Loucy (cell line): ENCODE results near the gene TTYH2.

Experiments used
- H2AFZ ChIP-seq: fragments of 200-600 bp; sonication (generic); 2 replicates; pipeline ENCODE4 v1.6.0; 2016; ENCODE audit warnings: antibody characterized with exemption, mild to moderate bottlenecking, low read length, moderate library complexity
- H3F3A ChIP-seq: fragments of 200-600 bp; 2 replicates; pipeline ENCODE4 v1.6.0; 2016; ENCODE audit warnings: antibody characterized with exemption, low read depth, mild to moderate bottlenecking
- H3K27me3 ChIP-seq: fragments of 200-600 bp; sonication (generic); 2 replicates; pipeline ENCODE4 v1.6.1; 2014; ENCODE audit warnings: low read length, mild to moderate bottlenecking; ENCODE audit not compliant: insufficient read depth, poor library complexity, severe bottlenecking
- H3K36me3 ChIP-seq: fragments of 200-600 bp; sonication (generic); 2 replicates; pipeline ENCODE4 v1.6.1; 2016; ENCODE audit warnings: low read length; ENCODE audit not compliant: insufficient read depth
- H3K4me1 ChIP-seq: fragments of 200-600 bp; sonication (generic); 2 replicates; pipeline ENCODE4 v1.5.1; 2014; ENCODE audit warnings: low read length, mild to moderate bottlenecking; ENCODE audit not compliant: insufficient read depth, poor library complexity, severe bottlenecking
- H3K4me2 ChIP-seq: fragments of 200-600 bp; sonication (generic); 2 replicates; pipeline ENCODE4 v1.6.0; 2014; ENCODE audit warnings: antibody characterized with exemption, low read length, low read depth, mild to moderate bottlenecking; ENCODE audit not compliant: poor library complexity, severe bottlenecking
- H3K4me3 ChIP-seq: fragments of 200-600 bp; sonication (generic); 2 replicates; pipeline ENCODE4 v1.5.1; 2014; ENCODE audit warnings: low read length, mild to moderate bottlenecking, mixed read lengths; ENCODE audit not compliant: poor library complexity, severe bottlenecking
- H3K79me2 ChIP-seq: fragments of 200-600 bp; sonication (generic); 2 replicates; pipeline ENCODE4 v1.6.1; 2014; ENCODE audit warnings: low read length; ENCODE audit not compliant: insufficient read depth
- H3K9ac ChIP-seq: fragments of 200-600 bp; sonication (generic); 2 replicates; pipeline ENCODE4 v1.6.0; 2014; ENCODE audit warnings: mild to moderate bottlenecking, low read depth, low read length, moderate library complexity; ENCODE audit not compliant: poor library complexity, severe bottlenecking
- H3K9me2 ChIP-seq: fragments of 200-600 bp; sonication (generic); replicated peaks from 2 replicates; pipeline ENCODE4 v1.6.1; 2016; ENCODE audit warnings: low read depth, low read length, mixed read lengths
- H3K9me3 ChIP-seq: fragments of 200-600 bp; sonication (generic); 2 replicates; pipeline ENCODE4 v1.6.1; 2014; ENCODE audit warnings: mild to moderate bottlenecking, antibody characterized with exemption, low read length, low read depth; ENCODE audit not compliant: insufficient read depth
- H4K20me1 ChIP-seq: fragments of 200-600 bp; sonication (generic); 2 replicates; pipeline ENCODE4 v1.6.0; 2014; ENCODE audit warnings: antibody characterized with exemption, low read length, mild to moderate bottlenecking; ENCODE audit not compliant: insufficient read depth, poor library complexity, severe bottlenecking
- EZH2phosphoT487 ChIP-seq: fragments of 200-600 bp; IDR thresholded peaks from 2 replicates; pipeline ENCODE4 v1.6.1; 2018; ENCODE audit warnings: antibody characterized with exemption, mild to moderate bottlenecking, moderate library complexity, borderline replicate concordance
- TF ChIP-seq, protein P1 (sequence below): fragments of 200-600 bp; sonication (generic); conservative IDR thresholded peaks from 2 replicates; pipeline ENCODE4 v1.5.1; 2014; ENCODE audit warnings: mild to moderate bottlenecking, antibody characterized with exemption, low read length

TTYH2 gene

DNA sequence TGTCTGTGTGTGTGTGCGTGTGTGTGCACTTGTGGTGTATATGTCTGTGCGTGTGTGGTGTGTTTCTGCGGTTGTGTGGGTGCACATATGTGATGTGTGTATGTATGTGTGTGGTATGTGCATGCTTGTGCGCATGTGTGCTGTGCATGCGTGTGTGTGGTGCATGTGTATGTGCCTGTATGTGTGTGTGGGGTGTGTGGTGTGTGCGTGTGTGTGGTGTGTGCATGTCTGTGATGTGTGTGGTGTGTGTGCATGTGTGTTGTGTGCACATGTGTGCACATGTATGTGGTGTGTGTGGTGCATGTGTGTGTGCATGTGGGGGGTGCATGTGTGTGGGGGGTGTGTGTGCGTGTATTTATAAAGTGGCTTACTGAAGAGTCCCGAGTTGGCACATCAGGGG is 37.7 kb downstream of the TTYH2 start:
- H4K20me1 ChIP-seq: no peaks in the 10 kb centered on the region
- TF ChIP-seq EZH2phosphoT487: no peak
- TF ChIP-seq, protein P1, sequence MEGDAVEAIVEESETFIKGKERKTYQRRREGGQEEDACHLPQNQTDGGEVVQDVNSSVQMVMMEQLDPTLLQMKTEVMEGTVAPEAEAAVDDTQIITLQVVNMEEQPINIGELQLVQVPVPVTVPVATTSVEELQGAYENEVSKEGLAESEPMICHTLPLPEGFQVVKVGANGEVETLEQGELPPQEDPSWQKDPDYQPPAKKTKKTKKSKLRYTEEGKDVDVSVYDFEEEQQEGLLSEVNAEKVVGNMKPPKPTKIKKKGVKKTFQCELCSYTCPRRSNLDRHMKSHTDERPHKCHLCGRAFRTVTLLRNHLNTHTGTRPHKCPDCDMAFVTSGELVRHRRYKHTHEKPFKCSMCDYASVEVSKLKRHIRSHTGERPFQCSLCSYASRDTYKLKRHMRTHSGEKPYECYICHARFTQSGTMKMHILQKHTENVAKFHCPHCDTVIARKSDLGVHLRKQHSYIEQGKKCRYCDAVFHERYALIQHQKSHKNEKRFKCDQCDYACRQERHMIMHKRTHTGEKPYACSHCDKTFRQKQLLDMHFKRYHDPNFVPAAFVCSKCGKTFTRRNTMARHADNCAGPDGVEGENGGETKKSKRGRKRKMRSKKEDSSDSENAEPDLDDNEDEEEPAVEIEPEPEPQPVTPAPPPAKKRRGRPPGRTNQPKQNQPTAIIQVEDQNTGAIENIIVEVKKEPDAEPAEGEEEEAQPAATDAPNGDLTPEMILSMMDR: no peak
- H3F3A ChIP-seq: no peaks in the 10 kb centered on the region
- no peak overlapping the region for H3K4me2 ChIP-seq
- H3K9ac ChIP-seq: no peak overlapping the region
- H3K9me3 ChIP-seq: no peaks in the 10 kb centered on the region
- no peaks in the 10 kb centered on the region for H3K4me1 ChIP-seq
- no peaks in the 10 kb centered on the region for H3K9me2 ChIP-seq
- H3K4me3 ChIP-seq: no peak overlapping the region
- no peaks in the 10 kb centered on the region for H3K79me2 ChIP-seq
- no peak overlapping the region for H2AFZ ChIP-seq
- no peaks in the 10 kb centered on the region for H3K36me3 ChIP-seq
- H3K27me3 ChIP-seq: no peaks in the 10 kb centered on the region

DNA sequence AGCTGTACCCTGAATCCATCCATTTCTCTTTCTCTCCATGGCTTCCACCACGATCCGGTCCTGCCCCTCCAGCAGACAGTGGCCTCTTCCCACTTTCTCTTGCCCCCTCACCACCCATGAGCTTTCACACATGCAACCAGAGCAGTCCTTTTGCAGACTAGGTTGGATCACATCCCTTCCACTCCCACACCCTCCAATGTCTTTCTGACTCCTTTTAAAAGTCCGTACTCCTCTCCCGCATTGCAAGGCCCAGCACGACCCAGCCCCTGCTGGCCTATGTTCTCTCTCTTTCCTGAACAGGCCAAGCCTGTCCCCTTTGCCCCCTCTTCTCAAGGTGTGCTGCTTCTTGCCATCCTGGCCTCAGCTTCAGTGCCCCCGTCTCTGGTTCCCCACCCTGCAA is 38.2 kb downstream of the TTYH2 start:
- H3F3A ChIP-seq: no peaks in the 10 kb centered on the region
- H3K27me3 ChIP-seq: no peaks in the 10 kb centered on the region
- no peak overlapping the region for H3K4me3 ChIP-seq
- H3K9me3 ChIP-seq: no peaks in the 10 kb centered on the region
- H3K4me1 ChIP-seq: no peaks in the 10 kb centered on the region
- H3K36me3 ChIP-seq: no peaks in the 10 kb centered on the region
- H3K79me2 ChIP-seq: no peaks in the 10 kb centered on the region
- no peak overlapping the region for H2AFZ ChIP-seq
- no peaks in the 10 kb centered on the region for H4K20me1 ChIP-seq
- H3K9ac ChIP-seq: no peak overlapping the region
- H3K9me2 ChIP-seq: no peaks in the 10 kb centered on the region
- no peak overlapping the region for H3K4me2 ChIP-seq
- no peak for TF ChIP-seq EZH2phosphoT487
- TF ChIP-seq, protein P1: no peak

DNA sequence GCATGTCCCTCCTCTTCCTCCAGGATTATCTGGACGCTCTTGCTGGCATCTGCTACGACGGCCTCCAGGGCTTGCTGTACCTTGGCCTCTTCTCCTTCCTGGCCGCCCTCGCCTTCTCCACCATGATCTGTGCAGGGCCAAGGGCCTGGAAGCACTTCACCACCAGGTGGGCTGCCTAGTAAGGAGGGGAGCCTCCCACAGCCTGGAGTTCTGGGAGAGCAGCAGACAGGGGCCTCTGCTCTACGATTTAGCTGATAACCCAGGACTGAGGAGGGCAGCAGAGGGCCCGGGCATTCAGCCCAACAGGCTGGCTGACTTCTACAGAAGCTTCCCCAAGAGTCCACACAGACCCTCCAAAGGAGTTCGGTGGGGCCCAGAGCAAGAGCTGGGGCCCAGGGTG is 38.8 kb downstream of the TTYH2 start:
- no peak overlapping the region for H2AFZ ChIP-seq
- no peaks in the 10 kb centered on the region for H3K9me3 ChIP-seq
- no peak overlapping the region for H3K4me2 ChIP-seq
- H3K9ac ChIP-seq: no peak overlapping the region
- H3K36me3 ChIP-seq: no peaks in the 10 kb centered on the region
- TF ChIP-seq, protein P1: no peak
- TF ChIP-seq EZH2phosphoT487: no peak
- no peak overlapping the region for H3K4me3 ChIP-seq
- no peaks in the 10 kb centered on the region for H4K20me1 ChIP-seq
- H3F3A ChIP-seq: no peaks in the 10 kb centered on the region
- no peaks in the 10 kb centered on the region for H3K27me3 ChIP-seq
- no peaks in the 10 kb centered on the region for H3K79me2 ChIP-seq
- H3K4me1 ChIP-seq: no peaks in the 10 kb centered on the region
- H3K9me2 ChIP-seq: no peaks in the 10 kb centered on the region
